Ovary (tissue), 9 donors: ENCODE results near the gene RPUSD4. TPM values are rescaled to one million over a fixed set of nuclear protein-coding genes. Genes with fewer than 3 reads are reported as not detected.

ENCODE experiments used
- DNase-seq, 5 donors: peaks; one replicate each; pipeline ENCODE4 v3.0.0-alpha.2; 2019 to 2020
- H3K27ac ChIP-seq, 2 donors: fragments of 200-600 bp; one replicate each; pipeline versions ENCODE4 v1.5.1 to v1.8.0; 2019 to 2022
- H3K27me3 ChIP-seq: fragments of 200-600 bp; one replicate; pipeline ENCODE4 v1.8.0; 2022
- H3K36me3 ChIP-seq: fragments of 200-600 bp; sonication (generic); one replicate; pipeline ENCODE4 v1.5.1; 2019
- H3K4me1 ChIP-seq: one replicate; pipeline ENCODE4 v1.8.1; 2013; ENCODE audit warnings: mild to moderate bottlenecking, moderate library complexity; ENCODE audit not compliant: insufficient read depth
- H3K4me3 ChIP-seq: fragments of 200-600 bp; sonication (generic); one replicate; pipeline ENCODE4 v1.5.1; 2017
- H3K9me3 ChIP-seq, 2 donors: fragments of 200-600 bp in 1 of 2; sonication (generic) in 1 of 2; one replicate each; pipeline versions ENCODE4 v1.5.1 to v1.8.1; 2013 to 2019; ENCODE audit warnings: mild to moderate bottlenecking in 1 of 2, moderate library complexity in 1 of 2
- CTCF ChIP-seq, 3 donors: fragments of 450-650 bp in 2 of 3; fragments of 200-600 bp in 1 of 3; IDR thresholded peaks; one replicate each; pipeline versions ENCODE4 v1.5.1 to v1.8.0; 2016 to 2022; ENCODE audit warnings: antibody characterized with exemption in 3 of 3, mild to moderate bottlenecking in 1 of 3
- EP300 ChIP-seq: sonication (generic); formaldehyde crosslinking; IDR thresholded peaks from one replicate; pipeline ENCODE4 v1.6.1; 2017; ENCODE audit warnings: antibody characterized with exemption
- POLR2A ChIP-seq: fragments of 450-650 bp; IDR thresholded peaks from one replicate; pipeline ENCODE4 v1.6.1; 2017; ENCODE audit warnings: antibody characterized with exemption, mild to moderate bottlenecking, moderate library complexity
- WGBS, 3 donors: extraction: QIAGEN DNeasy Blood & Tissue Kit in 1 of 3; methylation state at CpG; one replicate each; pipeline versions ENCODE4 v1.1.5 to v1.1.7; 2013 to 2017; 5-methylcytosine and 5-hydroxymethylcytosine counted together
- intact Hi-C, 4 donors: fragments of 100-400 bp; cut with DNase I; formaldehyde crosslinking; loops; one replicate each; pipeline versions ENCODE4 v1.11.0 to v1.15.1; 2022 to 2023
- polyA plus RNA-seq, 2 donors: library from polyadenylated mRNA; stranded (reverse); fragments of 200-250 nt in 1 of 2; fragments of 350-450 nt in 1 of 2; fragmentation: Illumina TruSeq in 1 of 2; extraction: RNeasy Lipid Tissue Mini Kit (QIAGEN cat#74804) in 1 of 2; gene quantifications; one replicate each; pipeline ENCODE4 v1.2.3, GENCODE V29; 2013 to 2014
- total RNA-seq, 7 donors: library from RNA; depleted of rRNA in 2 of 7; stranded (reverse); fragments of >200 nt in 2 of 7; fragmentation: NEBNext Ultra II Directional in 3 of 7; extraction: Animal tissue kit (Norgen Biotek cat#: 25700) in 3 of 7; gene quantifications; one replicate each; pipeline versions ENCODE4 v1.1.0 to v1.2.4, GENCODE V29; 2016 to 2023
- donor health status: DM: no; HTN: no; CAD: no; lungs with moderate emphysema.
- donor health status: DM: no; HTN: no; CAD: no.
- donor health status: Bipolar disorder and iron deficiency.
- donor health status: DM: yes; HTN: yes; CAD: no.
- donor health status: DM: no; HTN: no; CAD: no.
- donor health status: DM: yes; HTN: yes; CAD: no.

RPUSD4 gene
- total and polyA plus RNA-seq, 9 donors = 18.2 to 30.3 (median 26.2) TPM

- WGBS, 3 donors = 93 to 96% (median 94%) methylated on average over 11 of the region's 15 CpGs
- Histone ChIP-seq H3K4me1 (no peaks in the 10 kb centered on the region), H3K27me3 (no peaks in the 10 kb centered on the region), H3K9me3 (no peaks in the 10 kb centered on the region), H3K36me3 (no peaks in the 10 kb centered on the region), H3K4me3 (no peak overlapping the region), H3K27ac (no peak overlapping the region)
- DNase-seq = no peak
- intact Hi-C loops = no loop called here
- TF ChIP-seq CTCF (IDR thresholded peaks at IDR 0.05) = no peak
Observed at GRCh38 chr11:126226334-126227084, 15.1 kb upstream of the RPUSD4 start.

GRCh38 chr11:126225295-126225665 is 13.8 kb upstream of the RPUSD4 start:
- WGBS, 3 donors = 94 to 95% (median 95%) methylated on average over 2 of the region's 2 CpGs

GRCh38 chr11:126224647-126225294 is 13.3 kb upstream of the RPUSD4 start:
- DNase-seq = no peak
- H3K4me3 ChIP-seq = no peak overlapping the region
- H3K9me3 ChIP-seq = no peaks in the 10 kb centered on the region
- 71 to 74% (median 72%) methylated on average over 6 of the region's 6 CpGs for WGBS, 3 donors
- no peaks in the 10 kb centered on the region for H3K36me3 ChIP-seq
- no peaks in the 10 kb centered on the region for H3K4me1 ChIP-seq
- no peak overlapping the region for H3K27ac ChIP-seq
- intact Hi-C loops = no loop called here
- TF ChIP-seq POLR2A = no peak
- no peak for TF ChIP-seq EP300
- TF ChIP-seq CTCF (IDR thresholded peaks at IDR 0.05) = no peak
- no peaks in the 10 kb centered on the region for H3K27me3 ChIP-seq

More at GRCh38 chr11:126225295-126225665, 13.8 kb upstream of the RPUSD4 start:
- intact Hi-C loops = no loop called here
- Histone ChIP-seq H3K4me1 (no peaks in the 10 kb centered on the region), H3K27ac (no peak overlapping the region), H3K4me3 (no peak overlapping the region), H3K27me3 (no peaks in the 10 kb centered on the region), H3K9me3 (no peaks in the 10 kb centered on the region), H3K36me3 (no peaks in the 10 kb centered on the region)
- no peak for TF ChIP-seq CTCF (IDR thresholded peaks at IDR 0.05)
- no peak for TF ChIP-seq POLR2A
- TF ChIP-seq EP300 = no peak
- DNase-seq = no peak

- TF ChIP-seq POLR2A = no peak
- no peaks in the 10 kb centered on the region for H3K27me3 ChIP-seq
- intact Hi-C loops = no loop called here
- H3K9me3 ChIP-seq = no peaks in the 10 kb centered on the region
- H3K36me3 ChIP-seq = no peaks in the 10 kb centered on the region
- 49 to 67% (median 59%) methylated on average over 4 of the region's 4 CpGs for WGBS, 3 donors
- H3K4me1 ChIP-seq = no peaks in the 10 kb centered on the region
- no peak for DNase-seq
- no peak overlapping the region for H3K27ac ChIP-seq
- H3K4me3 ChIP-seq = no peak overlapping the region
Observed at GRCh38 chr11:126219547-126219946, 8.1 kb upstream of the RPUSD4 start.

- WGBS, 3 donors = 76 to 77% (median 76%) methylated on average over 1 of the region's 1 CpG
- no peaks in the 10 kb centered on the region for H3K36me3 ChIP-seq
- intact Hi-C loops = no loop called here
- no peaks in the 10 kb centered on the region for H3K27me3 ChIP-seq
- TF ChIP-seq POLR2A = no peak
- TF ChIP-seq CTCF (IDR thresholded peaks at IDR 0.05) = no peak
- TF ChIP-seq EP300 = no peak
- no peaks in the 10 kb centered on the region for H3K4me1 ChIP-seq
- no peaks in the 10 kb centered on the region for H3K9me3 ChIP-seq
- H3K27ac ChIP-seq = no peak overlapping the region
- H3K4me3 ChIP-seq = no peak overlapping the region
- no peak for DNase-seq
Observed at GRCh38 chr11:126217491-126217890, 6.0 kb upstream of the RPUSD4 start.
